ENCODE results near the gene CCT6B.
A peak's percentile ranks its signal among the peaks of the same experiment; 100 is the strongest.

CCT6B gene

GRCh38 chr17:34902831-34903547 is 58.3 kb downstream of the CCT6B start:
- Histone ChIP-seq H3K27me3 (ENCODE audit: insufficient read depth, poor library complexity, severe bottlenecking) (no peaks in the 10 kb centered on the region), H3K27ac (replicated peaks) (no peak overlapping the region), H3K4me3 (replicated peaks; ENCODE audit: insufficient read depth, low read length) (no peak overlapping the region)
- no peak for TF ChIP-seq POLR2AphosphoS5 (IDR thresholded peaks at IDR 0.05; ENCODE audit: low read depth)
- no peak for TF ChIP-seq SPI1 (IDR thresholded peaks at IDR 0.05; ENCODE audit: borderline replicate concordance, low read depth)
- TF ChIP-seq CTCF (IDR thresholded peaks at IDR 0.05; ENCODE audit: insufficient read depth, low read length), result no peak
- TF ChIP-seq REST (IDR thresholded peaks at IDR 0.05; ENCODE audit: insufficient replicate concordance, low read depth), result no peak
- TF ChIP-seq GABPA (IDR thresholded peaks at IDR 0.05; ENCODE audit: low read depth), result no peak
- no peak for DNase-seq (ENCODE audit: low read depth in 1 of 2, low spot score in 1 of 2)

GRCh38 chr17:34899643-34900291 is 61.5 kb downstream of the CCT6B start:
- H3K27me3 ChIP-seq (ENCODE audit: insufficient read depth, poor library complexity, severe bottlenecking), result no peaks in the 10 kb centered on the region
- no peak overlapping the region for H3K27ac ChIP-seq (replicated peaks)
- H3K4me3 ChIP-seq (replicated peaks; ENCODE audit: insufficient read depth, low read length), result no peak overlapping the region
- no peak for DNase-seq (ENCODE audit: low read depth in 1 of 2, low spot score in 1 of 2)
- TF ChIP-seq CTCF (IDR thresholded peaks at IDR 0.05; ENCODE audit: insufficient read depth, low read length), result no peak
- no peak for TF ChIP-seq POLR2AphosphoS5 (IDR thresholded peaks at IDR 0.05; ENCODE audit: low read depth)
- TF ChIP-seq SPI1 (IDR thresholded peaks at IDR 0.05; ENCODE audit: borderline replicate concordance, low read depth), result no peak
- no peak for TF ChIP-seq REST (IDR thresholded peaks at IDR 0.05; ENCODE audit: insufficient replicate concordance, low read depth)
- TF ChIP-seq GABPA (IDR thresholded peaks at IDR 0.05; ENCODE audit: low read depth), result no peak

GRCh38 chr17:34895383-34895782 is 65.9 kb downstream of the CCT6B start:
- TF ChIP-seq SPI1 (IDR thresholded peaks at IDR 0.05; ENCODE audit: borderline replicate concordance, low read depth) (no peak), REST (IDR thresholded peaks at IDR 0.05; ENCODE audit: insufficient replicate concordance, low read depth) (peak; percentile 85)
- H3K27ac ChIP-seq (replicated peaks), result no peak overlapping the region
- DNase-seq (ENCODE audit: low read depth in 1 of 2, low spot score in 1 of 2), result no peak
- H3K4me3 ChIP-seq (replicated peaks; ENCODE audit: insufficient read depth, low read length), result no peak overlapping the region
- no peaks in the 10 kb centered on the region for H3K27me3 ChIP-seq (ENCODE audit: insufficient read depth, poor library complexity, severe bottlenecking)
